ENCODE results near the gene SAP30BP.

Gene SAP30BP

DNA sequence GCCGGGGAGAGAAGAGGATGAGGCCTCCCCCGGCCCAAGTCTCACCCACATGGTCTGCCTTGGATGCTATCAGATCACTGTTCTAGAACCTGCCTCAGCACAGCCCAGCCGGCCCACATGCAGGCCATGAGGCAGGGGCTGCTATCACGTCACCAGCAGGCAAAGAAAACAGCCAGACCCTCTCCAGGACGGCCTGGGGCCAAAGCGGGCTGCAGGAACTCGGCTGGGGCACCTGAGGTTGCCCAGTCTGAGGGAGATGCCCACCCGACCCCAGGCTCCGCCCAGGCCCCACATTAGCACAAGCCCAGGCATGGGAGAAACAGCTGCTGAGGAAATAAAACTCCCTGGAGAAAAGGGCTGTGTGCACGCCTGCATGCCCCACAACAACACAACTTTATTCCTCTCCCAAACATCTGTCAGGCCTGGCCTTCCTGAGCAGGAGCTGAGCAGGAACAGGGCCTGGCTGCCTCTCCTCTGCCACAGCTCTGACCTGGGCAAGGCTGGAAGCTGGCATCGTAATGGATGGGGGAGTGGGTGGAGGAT lies 40.6 kb upstream of the SAP30BP start:
- Histone ChIP-seq H3K9me3 (ENCODE audit: control insufficient read depth, insufficient read depth, low read depth, low read length) (no peaks in the 10 kb centered on the region), H3K27ac (ENCODE audit: extremely low read depth, low read depth, low read length) (no peak overlapping the region), H3K4me1 (ENCODE audit: control insufficient read depth, insufficient read depth, low read length) (no peaks in the 10 kb centered on the region), H3K4me3 (ENCODE audit: low read depth, low read length) (no peak overlapping the region), H3K36me3 (ENCODE audit: control insufficient read depth in 2 of 2, insufficient read depth in 1 of 2, low read length in 2 of 2) (peaks cover 0 to 48% of the 10 kb centered on the region in 2 experiments; a peak in 1 of 3 replicates)
- ChIA-PET POLR2A (no interaction called here), CTCF (interaction anchor here (0.6 to 5.0 kb wide), 16 partner anchors 6 to 154 kb away, joined by 3 to 50 read pairs (median 7); partner anchors contain the start of gene SMIM5)
- TF ChIP-seq KLF8 (tag by site-specific recombination; IDR thresholded peaks at IDR 0.05) = no peak
- TF ChIP-seq ZFHX2 (tag by site-specific recombination; conservative IDR thresholded peaks at IDR 0.05) = peak; percentile 34; the same call in 1 of the 2 replicates
- peak; percentile 33; the same call in 1 of the 2 replicates for TF ChIP-seq EGR2 (tag by site-specific recombination; IDR thresholded peaks at IDR 0.05; ENCODE audit: low read depth)

DNA sequence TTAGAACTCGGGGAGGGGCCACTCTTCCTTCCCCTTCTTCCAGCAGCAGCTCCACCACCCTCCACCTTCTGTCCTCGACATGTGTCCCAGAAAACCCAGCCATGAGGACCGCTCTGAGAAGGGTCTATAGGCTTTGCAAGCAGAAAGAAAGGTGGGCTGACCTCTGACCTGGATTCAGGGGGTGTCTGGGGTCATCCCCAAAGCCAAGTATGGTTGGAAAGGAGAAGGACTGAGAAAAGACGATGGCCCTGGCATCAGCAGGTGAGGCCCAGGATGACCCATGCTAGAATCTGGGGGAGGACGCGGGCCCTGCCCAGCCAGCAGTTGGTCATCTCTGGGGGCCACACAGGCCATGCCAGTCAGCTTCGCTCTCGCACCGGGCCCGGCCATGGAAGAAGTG lies 40.0 kb upstream of the SAP30BP start:
- ChIA-PET POLR2A (no interaction called here), CTCF (interaction anchor here (1.1 to 5.0 kb wide), 6 partner anchors 8 to 154 kb away, joined by 3 to 50 read pairs (median 7); no protein-coding TSS in a partner anchor)
- Histone ChIP-seq H3K4me1 (ENCODE audit: control insufficient read depth, insufficient read depth, low read length) (no peaks in the 10 kb centered on the region), H3K9me3 (ENCODE audit: control insufficient read depth, insufficient read depth, low read depth, low read length) (no peaks in the 10 kb centered on the region), H3K27ac (ENCODE audit: extremely low read depth, low read depth, low read length) (no peak overlapping the region), H3K4me3 (ENCODE audit: low read depth, low read length) (no peak overlapping the region), H3K36me3 (ENCODE audit: control insufficient read depth in 2 of 2, insufficient read depth in 1 of 2, low read length in 2 of 2) (peaks cover 0 to 53% of the 10 kb centered on the region in 2 experiments; a peak in 1 of 3 replicates)
- TF ChIP-seq BCL11B (tag by site-specific recombination; IDR thresholded peaks at IDR 0.05; ENCODE audit: low read depth) = 0 out of 2 replicates have a peak, but pooled peaks have one; percentile 71
- TF ChIP-seq, protein P1, sequence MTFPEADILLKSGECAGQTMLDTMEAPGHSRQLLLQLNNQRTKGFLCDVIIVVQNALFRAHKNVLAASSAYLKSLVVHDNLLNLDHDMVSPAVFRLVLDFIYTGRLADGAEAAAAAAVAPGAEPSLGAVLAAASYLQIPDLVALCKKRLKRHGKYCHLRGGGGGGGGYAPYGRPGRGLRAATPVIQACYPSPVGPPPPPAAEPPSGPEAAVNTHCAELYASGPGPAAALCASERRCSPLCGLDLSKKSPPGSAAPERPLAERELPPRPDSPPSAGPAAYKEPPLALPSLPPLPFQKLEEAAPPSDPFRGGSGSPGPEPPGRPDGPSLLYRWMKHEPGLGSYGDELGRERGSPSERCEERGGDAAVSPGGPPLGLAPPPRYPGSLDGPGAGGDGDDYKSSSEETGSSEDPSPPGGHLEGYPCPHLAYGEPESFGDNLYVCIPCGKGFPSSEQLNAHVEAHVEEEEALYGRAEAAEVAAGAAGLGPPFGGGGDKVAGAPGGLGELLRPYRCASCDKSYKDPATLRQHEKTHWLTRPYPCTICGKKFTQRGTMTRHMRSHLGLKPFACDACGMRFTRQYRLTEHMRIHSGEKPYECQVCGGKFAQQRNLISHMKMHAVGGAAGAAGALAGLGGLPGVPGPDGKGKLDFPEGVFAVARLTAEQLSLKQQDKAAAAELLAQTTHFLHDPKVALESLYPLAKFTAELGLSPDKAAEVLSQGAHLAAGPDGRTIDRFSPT (tag by site-specific recombination; IDR thresholded peaks at IDR 0.05) = 0 out of 2 replicates have a peak, but pooled peaks have one; percentile 20
- no peak for TF ChIP-seq HOXA7 (CRISPR knock-in tag; IDR thresholded peaks at IDR 0.05; ENCODE audit: borderline replicate concordance)
- peak; percentile 63; the same call in 1 of the 2 replicates for TF ChIP-seq BCL11A (tag by site-specific recombination; IDR thresholded peaks at IDR 0.05; ENCODE audit: low read depth)
- TF ChIP-seq, protein P2, sequence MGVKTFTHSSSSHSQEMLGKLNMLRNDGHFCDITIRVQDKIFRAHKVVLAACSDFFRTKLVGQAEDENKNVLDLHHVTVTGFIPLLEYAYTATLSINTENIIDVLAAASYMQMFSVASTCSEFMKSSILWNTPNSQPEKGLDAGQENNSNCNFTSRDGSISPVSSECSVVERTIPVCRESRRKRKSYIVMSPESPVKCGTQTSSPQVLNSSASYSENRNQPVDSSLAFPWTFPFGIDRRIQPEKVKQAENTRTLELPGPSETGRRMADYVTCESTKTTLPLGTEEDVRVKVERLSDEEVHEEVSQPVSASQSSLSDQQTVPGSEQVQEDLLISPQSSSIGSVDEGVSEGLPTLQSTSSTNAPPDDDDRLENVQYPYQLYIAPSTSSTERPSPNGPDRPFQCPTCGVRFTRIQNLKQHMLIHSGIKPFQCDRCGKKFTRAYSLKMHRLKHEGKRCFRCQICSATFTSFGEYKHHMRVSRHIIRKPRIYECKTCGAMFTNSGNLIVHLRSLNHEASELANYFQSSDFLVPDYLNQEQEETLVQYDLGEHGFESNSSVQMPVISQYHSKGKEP (tag by site-specific recombination; IDR thresholded peaks at IDR 0.05) = no peak

DNA sequence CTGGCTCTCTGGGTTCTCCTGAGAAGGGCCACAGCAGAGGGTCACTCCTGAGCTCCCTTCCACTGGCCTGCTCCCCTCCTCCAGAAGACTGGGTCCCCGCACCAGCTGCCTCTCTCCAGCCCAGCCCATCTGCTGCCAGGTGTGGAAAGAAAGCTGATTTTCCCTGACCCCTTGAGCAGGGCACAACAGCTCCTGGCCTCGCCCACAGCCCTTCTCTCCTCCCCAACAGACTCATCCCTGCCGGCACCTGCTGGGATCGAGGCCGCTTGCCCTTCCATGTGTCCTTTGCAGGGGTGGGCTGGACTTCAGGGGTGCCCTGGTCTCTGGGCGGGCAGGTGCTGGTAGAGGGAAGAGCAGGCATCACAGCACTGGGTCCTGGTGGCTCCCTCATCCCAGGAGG lies 38.7 kb upstream of the SAP30BP start:
- H3K4me3 ChIP-seq (ENCODE audit: low read depth, low read length) = no peak overlapping the region
- peaks cover 4% of the 10 kb centered on the region for H3K4me1 ChIP-seq (ENCODE audit: control insufficient read depth, insufficient read depth, low read length)
- POLR2A ChIA-PET = interaction anchor here (0.6 to 0.8 kb wide), 2 partner anchors 51 to 68 kb away, joined by 3 to 6 read pairs; no protein-coding TSS in a partner anchor
- no peak overlapping the region for H3K27ac ChIP-seq (ENCODE audit: extremely low read depth, low read depth, low read length)
- CTCF ChIA-PET = interaction anchor here (0.7 to 10.6 kb wide), 6 partner anchors 9 to 120 kb away, joined by 4 to 410 read pairs (median 12); a partner anchor contains a TSS
- no peaks in the 10 kb centered on the region for H3K9me3 ChIP-seq (ENCODE audit: control insufficient read depth, insufficient read depth, low read depth, low read length)
- peaks cover 0 to 57% of the 10 kb centered on the region in 2 experiments; a peak in 1 of 3 replicates for H3K36me3 ChIP-seq (ENCODE audit: control insufficient read depth in 2 of 2, insufficient read depth in 1 of 2, low read length in 2 of 2)
- TF ChIP-seq ZNF473 (tag by site-specific recombination; IDR thresholded peaks at IDR 0.05) (no peak), SP7 (tag by site-specific recombination; IDR thresholded peaks at IDR 0.05) (no peak), YY2 (tag by site-specific recombination; IDR thresholded peaks at IDR 0.05) (no peak), ZNF768 (tag by site-specific recombination; IDR thresholded peaks at IDR 0.05) (no peak), ZNF146 (tag by site-specific recombination; IDR thresholded peaks at IDR 0.05) (no peak), KLF10 (tag by site-specific recombination; IDR thresholded peaks at IDR 0.05) (no peak), FEZF1 (tag by site-specific recombination; IDR thresholded peaks at IDR 0.05) (no peak), ZBTB17 (tag by site-specific recombination; IDR thresholded peaks at IDR 0.05) (no peak), ZNF549 (tag by site-specific recombination; IDR thresholded peaks at IDR 0.05) (no peak), ZBTB1 (tag by site-specific recombination; IDR thresholded peaks at IDR 0.05) (no peak)
- TF ChIP-seq, protein P3, sequence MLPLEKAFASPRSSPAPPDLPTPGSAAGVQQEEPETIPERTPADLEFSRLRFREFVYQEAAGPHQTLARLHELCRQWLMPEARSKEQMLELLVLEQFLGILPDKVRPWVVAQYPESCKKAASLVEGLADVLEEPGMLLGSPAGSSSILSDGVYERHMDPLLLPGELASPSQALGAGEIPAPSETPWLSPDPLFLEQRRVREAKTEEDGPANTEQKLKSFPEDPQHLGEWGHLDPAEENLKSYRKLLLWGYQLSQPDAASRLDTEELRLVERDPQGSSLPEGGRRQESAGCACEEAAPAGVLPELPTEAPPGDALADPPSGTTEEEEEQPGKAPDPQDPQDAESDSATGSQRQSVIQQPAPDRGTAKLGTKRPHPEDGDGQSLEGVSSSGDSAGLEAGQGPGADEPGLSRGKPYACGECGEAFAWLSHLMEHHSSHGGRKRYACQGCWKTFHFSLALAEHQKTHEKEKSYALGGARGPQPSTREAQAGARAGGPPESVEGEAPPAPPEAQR (tag by site-specific recombination; IDR thresholded peaks at IDR 0.05) = no peak
- TF ChIP-seq, protein P4, sequence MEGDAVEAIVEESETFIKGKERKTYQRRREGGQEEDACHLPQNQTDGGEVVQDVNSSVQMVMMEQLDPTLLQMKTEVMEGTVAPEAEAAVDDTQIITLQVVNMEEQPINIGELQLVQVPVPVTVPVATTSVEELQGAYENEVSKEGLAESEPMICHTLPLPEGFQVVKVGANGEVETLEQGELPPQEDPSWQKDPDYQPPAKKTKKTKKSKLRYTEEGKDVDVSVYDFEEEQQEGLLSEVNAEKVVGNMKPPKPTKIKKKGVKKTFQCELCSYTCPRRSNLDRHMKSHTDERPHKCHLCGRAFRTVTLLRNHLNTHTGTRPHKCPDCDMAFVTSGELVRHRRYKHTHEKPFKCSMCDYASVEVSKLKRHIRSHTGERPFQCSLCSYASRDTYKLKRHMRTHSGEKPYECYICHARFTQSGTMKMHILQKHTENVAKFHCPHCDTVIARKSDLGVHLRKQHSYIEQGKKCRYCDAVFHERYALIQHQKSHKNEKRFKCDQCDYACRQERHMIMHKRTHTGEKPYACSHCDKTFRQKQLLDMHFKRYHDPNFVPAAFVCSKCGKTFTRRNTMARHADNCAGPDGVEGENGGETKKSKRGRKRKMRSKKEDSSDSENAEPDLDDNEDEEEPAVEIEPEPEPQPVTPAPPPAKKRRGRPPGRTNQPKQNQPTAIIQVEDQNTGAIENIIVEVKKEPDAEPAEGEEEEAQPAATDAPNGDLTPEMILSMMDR (tag by site-specific recombination; IDR thresholded peaks at IDR 0.05) = no peak
- TF ChIP-seq, protein P5, sequence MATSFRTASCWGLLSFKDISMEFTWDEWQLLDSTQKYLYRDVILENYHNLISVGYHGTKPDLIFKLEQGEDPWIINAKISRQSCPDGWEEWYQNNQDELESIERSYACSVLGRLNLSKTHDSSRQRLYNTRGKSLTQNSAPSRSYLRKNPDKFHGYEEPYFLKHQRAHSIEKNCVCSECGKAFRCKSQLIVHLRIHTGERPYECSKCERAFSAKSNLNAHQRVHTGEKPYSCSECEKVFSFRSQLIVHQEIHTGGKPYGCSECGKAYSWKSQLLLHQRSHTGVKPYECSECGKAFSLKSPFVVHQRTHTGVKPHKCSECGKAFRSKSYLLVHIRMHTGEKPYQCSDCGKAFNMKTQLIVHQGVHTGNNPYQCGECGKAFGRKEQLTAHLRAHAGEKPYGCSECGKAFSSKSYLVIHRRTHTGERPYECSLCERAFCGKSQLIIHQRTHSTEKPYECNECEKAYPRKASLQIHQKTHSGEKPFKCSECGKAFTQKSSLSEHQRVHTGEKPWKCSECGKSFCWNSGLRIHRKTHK (tag by site-specific recombination; IDR thresholded peaks at IDR 0.05) = no peak

Data from HEK293 (cell line).